Measurements from ENCODE around the gene ZBED4. TPM values are rescaled to one million over a fixed set of nuclear protein-coding genes. Genes with fewer than 3 reads are reported as not detected.

ZBED4 gene
- total RNA-seq, 1 donor from 2014 or later, result 17.3 TPM

GRCh38 chr22:49827271-49827852 is 26.3 kb upstream of the ZBED4 start:
- DNase-seq (ENCODE audit: extremely low spot score, unreplicated experiment), result no peak
- no peak for TF ChIP-seq CTCF (IDR thresholded peaks at IDR 0.05)
- Mint-ChIP-seq H3K9me3 (ENCODE audit: unreplicated experiment) (peaks cover 12% of the 10 kb centered on the region), H3K36me3 (ENCODE audit: unreplicated experiment) (peaks cover 20% of the 10 kb centered on the region), H3K27ac (ENCODE audit: unreplicated experiment) (no peak overlapping the region), H3K4me1 (ENCODE audit: unreplicated experiment) (peaks cover 29% of the 10 kb centered on the region), H3K27me3 (ENCODE audit: unreplicated experiment) (peaks cover 15% of the 10 kb centered on the region), H3K4me3 (ENCODE audit: unreplicated experiment) (peak overlapping the region; percentile 57)

GRCh38 chr22:49827853-49828598 is 25.6 kb upstream of the ZBED4 start, which contains the start of gene BRD1:
Gene BRD1 (minus strand): TSS chr22:49827873. CDS start chr22:49824317, 3,556 bp downstream.
- no peak for TF ChIP-seq CTCF (IDR thresholded peaks at IDR 0.05)
- H3K4me3 Mint-ChIP-seq (ENCODE audit: unreplicated experiment), result peak within 1 kb of the TSS; percentile 85
- H3K36me3 Mint-ChIP-seq (ENCODE audit: unreplicated experiment), result peaks cover 16% of the 10 kb centered on the region
- peaks cover 16% of the 10 kb centered on the region for H3K27me3 Mint-ChIP-seq (ENCODE audit: unreplicated experiment)
- H3K4me1 Mint-ChIP-seq (ENCODE audit: unreplicated experiment), result peaks cover 29% of the 10 kb centered on the region
- peak within 1 kb of the TSS; percentile 87 for H3K27ac Mint-ChIP-seq (ENCODE audit: unreplicated experiment)
- H3K9me3 Mint-ChIP-seq (ENCODE audit: unreplicated experiment), result peaks cover 12% of the 10 kb centered on the region
- DNase-seq (ENCODE audit: extremely low spot score, unreplicated experiment), result no peak

- Mint-ChIP-seq H3K4me3 (ENCODE audit: unreplicated experiment) (peak overlapping the region; percentile 32), H3K27ac (ENCODE audit: unreplicated experiment) (no peak overlapping the region), H3K27me3 (ENCODE audit: unreplicated experiment) (peaks cover 19% of the 10 kb centered on the region), H3K4me1 (ENCODE audit: unreplicated experiment) (peaks cover 27% of the 10 kb centered on the region), H3K36me3 (ENCODE audit: unreplicated experiment) (peaks cover 14% of the 10 kb centered on the region), H3K9me3 (ENCODE audit: unreplicated experiment) (peaks cover 12% of the 10 kb centered on the region)
- DNase-seq (ENCODE audit: extremely low spot score, unreplicated experiment), result no peak
- TF ChIP-seq CTCF (IDR thresholded peaks at IDR 0.05), result no peak
Measured at GRCh38 chr22:49828599-49828965, 25.1 kb upstream of the ZBED4 start.

GRCh38 chr22:49829044-49829853 is 24.4 kb upstream of the ZBED4 start:
- peaks cover 21% of the 10 kb centered on the region for H3K4me1 Mint-ChIP-seq (ENCODE audit: unreplicated experiment)
- H3K36me3 Mint-ChIP-seq (ENCODE audit: unreplicated experiment), result peaks cover 9% of the 10 kb centered on the region
- peaks cover 12% of the 10 kb centered on the region for H3K9me3 Mint-ChIP-seq (ENCODE audit: unreplicated experiment)
- no peak for TF ChIP-seq CTCF (IDR thresholded peaks at IDR 0.05)
- H3K4me3 Mint-ChIP-seq (ENCODE audit: unreplicated experiment), result peak overlapping the region; percentile 32
- no peak overlapping the region for H3K27ac Mint-ChIP-seq (ENCODE audit: unreplicated experiment)
- DNase-seq (ENCODE audit: extremely low spot score, unreplicated experiment), result no peak
- H3K27me3 Mint-ChIP-seq (ENCODE audit: unreplicated experiment), result peaks cover 23% of the 10 kb centered on the region
